GM20000 (cell line): ENCODE results near the gene FLT3.
"Not testable (repeated sequence)": the region's sequence is repeated elsewhere in the genome, so short reads cannot be mapped to it uniquely, and the experiment has no call there.

ENCODE experiments used
- DNase-seq: peaks from one replicate; pipeline ENCODE4 v3.0.0; 2012; ENCODE audit warnings: low spot score
- TF ChIP-seq, protein P1 (sequence below): IDR thresholded peaks from 2 replicates; pipeline ENCODE4 v1.5.1; 2012; ENCODE audit warnings: mild to moderate bottlenecking, control low read depth; ENCODE audit errors: extremely low read depth, missing control alignments

Gene FLT3

GRCh38 chr13:28100150-28101121 lies at the start of gene FLT3:
Gene FLT3, minus strand, starts transcription at chr13:28100576. Its CDS starts 66 bp downstream, at chr13:28100510.
- TF ChIP-seq, protein P1, sequence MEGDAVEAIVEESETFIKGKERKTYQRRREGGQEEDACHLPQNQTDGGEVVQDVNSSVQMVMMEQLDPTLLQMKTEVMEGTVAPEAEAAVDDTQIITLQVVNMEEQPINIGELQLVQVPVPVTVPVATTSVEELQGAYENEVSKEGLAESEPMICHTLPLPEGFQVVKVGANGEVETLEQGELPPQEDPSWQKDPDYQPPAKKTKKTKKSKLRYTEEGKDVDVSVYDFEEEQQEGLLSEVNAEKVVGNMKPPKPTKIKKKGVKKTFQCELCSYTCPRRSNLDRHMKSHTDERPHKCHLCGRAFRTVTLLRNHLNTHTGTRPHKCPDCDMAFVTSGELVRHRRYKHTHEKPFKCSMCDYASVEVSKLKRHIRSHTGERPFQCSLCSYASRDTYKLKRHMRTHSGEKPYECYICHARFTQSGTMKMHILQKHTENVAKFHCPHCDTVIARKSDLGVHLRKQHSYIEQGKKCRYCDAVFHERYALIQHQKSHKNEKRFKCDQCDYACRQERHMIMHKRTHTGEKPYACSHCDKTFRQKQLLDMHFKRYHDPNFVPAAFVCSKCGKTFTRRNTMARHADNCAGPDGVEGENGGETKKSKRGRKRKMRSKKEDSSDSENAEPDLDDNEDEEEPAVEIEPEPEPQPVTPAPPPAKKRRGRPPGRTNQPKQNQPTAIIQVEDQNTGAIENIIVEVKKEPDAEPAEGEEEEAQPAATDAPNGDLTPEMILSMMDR = no peak
- peak; percentile 80 for DNase-seq

DNA sequence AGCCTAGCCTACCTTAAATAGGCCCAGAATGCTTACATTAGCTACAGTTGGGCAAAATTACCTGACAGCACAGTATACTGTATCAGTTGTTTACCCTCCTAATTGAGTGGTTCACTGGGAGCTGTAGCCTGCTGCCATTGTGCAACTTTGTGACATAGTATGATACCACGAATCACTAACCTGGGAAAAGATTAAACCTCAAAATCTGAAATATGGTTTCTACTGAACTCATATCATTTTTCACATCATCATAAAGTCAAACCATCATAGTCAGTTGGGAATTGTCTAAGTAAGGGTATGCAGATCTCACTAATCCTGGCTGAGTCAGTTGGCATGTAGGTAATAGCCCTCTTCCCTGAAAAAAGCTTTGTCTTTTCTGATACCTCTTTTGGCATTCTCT lies 47.1 kb upstream of the FLT3 start:
- DNase-seq = no peak
- TF ChIP-seq, protein P1 = no peak

- TF ChIP-seq, protein P1 = no peak
- DNase-seq = no peak
Measured at GRCh38 chr13:28145049-28145448, 44.7 kb upstream of the FLT3 start.

GRCh38 chr13:28141542-28141941 lies 41.2 kb upstream of the FLT3 start:
- DNase-seq = not testable (repeated sequence)

DNA sequence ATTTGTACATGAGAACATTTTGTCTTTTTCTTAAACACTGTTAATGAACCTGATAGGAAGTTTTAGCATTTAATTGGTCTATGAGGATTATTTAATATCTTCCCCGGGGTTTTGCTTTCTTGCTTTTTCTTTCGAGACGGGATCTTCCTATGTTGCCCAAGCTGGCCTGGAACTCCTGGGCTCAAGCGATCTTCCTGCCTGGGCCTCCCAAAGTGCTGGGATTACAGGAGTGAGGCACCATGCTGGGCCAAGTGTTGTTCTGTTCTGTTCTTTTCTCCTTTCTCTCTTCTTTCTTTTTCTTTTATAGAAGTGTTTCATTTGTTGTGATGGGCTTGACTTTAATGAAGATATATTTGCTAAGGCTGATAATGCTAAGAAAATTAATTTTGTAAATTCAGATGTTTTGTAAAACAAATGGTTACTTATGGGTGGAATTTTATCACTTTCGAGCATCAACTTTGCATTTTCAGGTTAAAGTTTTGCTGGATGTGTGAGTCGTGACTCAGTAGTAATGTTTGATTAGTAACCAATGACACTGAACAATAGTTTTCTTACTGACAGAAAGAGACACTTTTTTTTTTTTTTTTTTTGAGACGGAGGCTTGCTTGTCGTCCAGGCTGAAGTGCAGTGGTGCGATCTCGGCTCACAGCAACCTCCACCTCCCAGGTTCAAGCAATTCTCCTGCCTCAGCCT lies 40.2 kb upstream of the FLT3 start:
- no peak for DNase-seq
- TF ChIP-seq, protein P1 = no peak

GRCh38 chr13:28138756-28139470 lies 38.5 kb upstream of the FLT3 start:
- peak; percentile 87 for DNase-seq
- TF ChIP-seq, protein P1 = no peak

- TF ChIP-seq, protein P1 = no peak
- peak; percentile 89 for DNase-seq
Measured at GRCh38 chr13:28138012-28138755, 37.8 kb upstream of the FLT3 start, which contains the start of gene PAN3. Gene PAN3, plus strand, starts transcription at chr13:28138545. Its CDS starts 113 bp downstream, at chr13:28138658.
